GM23338 (cell line): ENCODE measurements around the gene MYO5B. TPM values are rescaled to one million over a fixed set of nuclear protein-coding genes. Genes with fewer than 3 reads are reported as not detected.
"Not testable (repeated sequence)": the region's sequence is repeated elsewhere in the genome, so short reads cannot be mapped to it uniquely, and the experiment has no call there.

Experiments
- ATAC-seq: fragments of 200-7000 bp; cut with Tn5 transposase; 3 replicates; pipeline ENCODE4 v1.9.1; 2020
- DNase-seq: peaks from one replicate; pipeline ENCODE4 v3.0.0-alpha.2; 2015; ENCODE audit warnings: low spot score
- H2AFZ ChIP-seq: fragments of 200-600 bp; sonication (generic); 2 replicates; pipeline ENCODE4 v1.8.0; 2016; ENCODE audit warnings: antibody characterized with exemption, mild to moderate bottlenecking, moderate library complexity
- H3F3A ChIP-seq: fragments of 200-600 bp; sonication (generic); replicated peaks from 2 replicates; pipeline ENCODE4 v1.8.0; 2017; ENCODE audit warnings: antibody characterized with exemption, mixed run types, low read depth
- H3K27ac ChIP-seq: fragments of 200-600 bp; sonication (generic); 2 replicates; pipeline ENCODE4 v1.6.1; 2016; ENCODE audit warnings: low read depth
- H3K27me3 ChIP-seq: fragments of 200-600 bp; sonication (generic); 2 replicates; pipeline ENCODE4 v1.8.0; 2016; ENCODE audit warnings: mild to moderate bottlenecking, mixed run types, moderate library complexity; ENCODE audit not compliant: insufficient read depth
- H3K36me3 ChIP-seq: fragments of 200-600 bp; sonication (generic); 2 replicates; pipeline ENCODE4 v1.8.0; 2016; ENCODE audit warnings: mild to moderate bottlenecking; ENCODE audit not compliant: insufficient read depth
- H3K4me1 ChIP-seq: fragments of 200-600 bp; sonication (generic); 2 replicates; pipeline ENCODE4 v1.8.0; 2016; ENCODE audit warnings: mild to moderate bottlenecking, moderate library complexity; ENCODE audit not compliant: insufficient read depth
- H3K4me2 ChIP-seq: fragments of 200-600 bp; sonication (generic); 2 replicates; pipeline ENCODE4 v1.7.1; 2017; ENCODE audit warnings: mixed run types
- H3K4me3 ChIP-seq: fragments of 200-600 bp; sonication (generic); 2 replicates; pipeline ENCODE4 v1.6.1; 2016; ENCODE audit warnings: mixed run types
- H3K79me2 ChIP-seq: fragments of 200-600 bp; sonication (generic); replicated peaks from 2 replicates; pipeline ENCODE4 v1.8.0; 2017; ENCODE audit warnings: mild to moderate bottlenecking; ENCODE audit not compliant: insufficient read depth
- H3K9me2 ChIP-seq: fragments of 200-600 bp; sonication (generic); 2 replicates; pipeline ENCODE4 v1.8.0; 2017; ENCODE audit not compliant: insufficient read depth
- H4K20me1 ChIP-seq: fragments of 200-600 bp; sonication (generic); replicated peaks from 2 replicates; pipeline ENCODE4 v1.8.0; 2017; ENCODE audit warnings: mild to moderate bottlenecking; ENCODE audit not compliant: insufficient read depth
- H3K27ac Mint-ChIP-seq: 2 replicates; pipeline ENCODE4 v1.8.0; 2020; ENCODE audit warnings: inconsistent platforms, mild to moderate bottlenecking, moderate library complexity, mixed read lengths
- H3K27me3 Mint-ChIP-seq: 3 replicates; pipeline ENCODE4 v1.8.0; 2022; ENCODE audit warnings: low read depth, mild to moderate bottlenecking, moderate library complexity, mixed read lengths, inconsistent platforms; ENCODE audit not compliant: insufficient read depth, poor library complexity
- H3K36me3 Mint-ChIP-seq: 3 replicates; pipeline ENCODE4 v1.8.0; 2021; ENCODE audit warnings: low read depth, mild to moderate bottlenecking, inconsistent platforms, moderate library complexity, mixed read lengths
- H3K4me1 Mint-ChIP-seq: 3 replicates; pipeline ENCODE4 v1.8.0; 2020; ENCODE audit warnings: mild to moderate bottlenecking, inconsistent platforms, mixed read lengths
- H3K4me3 Mint-ChIP-seq: 3 replicates; pipeline ENCODE4 v1.8.0; 2021; ENCODE audit warnings: moderate library complexity, mild to moderate bottlenecking, inconsistent platforms, mixed read lengths
- H3K9me3 Mint-ChIP-seq: 3 replicates; pipeline ENCODE4 v1.8.0; 2020; ENCODE audit warnings: moderate library complexity, mild to moderate bottlenecking, inconsistent platforms, mixed read lengths
- CREB1 ChIP-seq: fragments of 250-450 bp; sonication (Bioruptor Pico); IDR thresholded peaks from 2 replicates; pipeline ENCODE4 v1.5.0; 2020; ENCODE audit warnings: low read depth, mild to moderate bottlenecking, moderate library complexity
- CTCF ChIP-seq, 2 experiments: fragments of 200-600 bp in 1 of 2; sonication (generic) in 1 of 2; conservative IDR thresholded peaks; 2 replicates each; pipeline versions ENCODE4 v1.5.1 to v1.6.1; 2016 to 2017; ENCODE audit warnings: antibody characterized with exemption in 2 of 2, low read depth in 2 of 2, mild to moderate bottlenecking in 2 of 2, moderate library complexity in 1 of 2
- EZH2 ChIP-seq: fragments of 200-600 bp; sonication (generic); IDR thresholded peaks from one replicate; pipeline ENCODE4 v1.8.0; 2017; ENCODE audit warnings: antibody characterized with exemption, mild to moderate bottlenecking, low read depth; ENCODE audit not compliant: unreplicated experiment
- EZH2phosphoT487 ChIP-seq: fragments of 200-600 bp; sonication (generic); IDR thresholded peaks from one replicate; pipeline ENCODE4 v1.8.1; 2018; ENCODE audit warnings: antibody characterized with exemption; ENCODE audit not compliant: unreplicated experiment
- JUNB ChIP-seq: IDR thresholded peaks from one replicate; pipeline ENCODE4 v1.6.1; 2016; ENCODE audit warnings: antibody characterized with exemption; ENCODE audit not compliant: unreplicated experiment
- NANOG ChIP-seq: IDR thresholded peaks from 2 replicates; pipeline ENCODE4 v1.6.1; 2016; ENCODE audit warnings: antibody characterized with exemption, borderline replicate concordance
- STAT1 ChIP-seq: IDR thresholded peaks from one replicate; pipeline ENCODE4 v1.6.1; 2016; ENCODE audit warnings: antibody characterized with exemption; ENCODE audit not compliant: unreplicated experiment
- ZNF114 ChIP-seq: fragments of 250-450 bp; sonication (Bioruptor Pico); IDR thresholded peaks from 2 replicates; pipeline ENCODE4 v1.5.0; 2020; ENCODE audit warnings: mild to moderate bottlenecking, moderate library complexity
- ZNF331 ChIP-seq: fragments of 250-450 bp; sonication (Bioruptor Pico); IDR thresholded peaks from 2 replicates; pipeline ENCODE4 v1.5.0; 2020; ENCODE audit warnings: low read depth, mild to moderate bottlenecking, moderate library complexity
- ZNF462 ChIP-seq: fragments of 250-450 bp; sonication (Bioruptor Pico); IDR thresholded peaks from 2 replicates; pipeline ENCODE4 v1.5.0; 2020; ENCODE audit warnings: mild to moderate bottlenecking, moderate library complexity
- polyA plus RNA-seq: library from polyadenylated mRNA; unstranded; fragments of >200 nt; fragmentation: Nextera tagmentation; extraction: Ambion mirVana; gene quantifications from 2 replicates; pipeline ENCODE4 v1.2.1, GENCODE V29; 2016
- total RNA-seq: library from RNA; depleted of rRNA; stranded (reverse); fragments of >200 nt; shearing (Covaris generic); gene quantifications from 2 replicates; pipeline ENCODE4 v1.2.3, GENCODE V29; 2014

The MYO5B gene
- total and polyA plus RNA-seq, 2 experiments from 2014 or later: 3.2 to 19.1 TPM

GRCh38 chr18:49789560-49790134 lies 405.3 kb downstream of the MYO5B start:
- not testable (repeated sequence) for H2AFZ ChIP-seq, H3F3A ChIP-seq, H3K4me2 ChIP-seq, H3K4me3 ChIP-seq, H3K4me1 ChIP-seq, DNase-seq, H3K9me3 Mint-ChIP-seq, H3K27me3 ChIP-seq, H3K79me2 ChIP-seq, H4K20me1 ChIP-seq, H3K9me2 ChIP-seq, H3K27ac Mint-ChIP-seq, H3K27me3 Mint-ChIP-seq, H3K4me3 Mint-ChIP-seq, H3K27ac ChIP-seq, H3K4me1 Mint-ChIP-seq, ATAC-seq
- peaks cover 74% of the 10 kb centered on the region for H3K36me3 ChIP-seq
- peaks cover 75% of the 10 kb centered on the region for H3K36me3 Mint-ChIP-seq

GRCh38 chr18:49788327-49788898 lies 406.5 kb downstream of the MYO5B start:
- H3K4me3 ChIP-seq: no peak overlapping the region
- no peak for DNase-seq
- no peak overlapping the region for H2AFZ ChIP-seq
- no peak overlapping the region for H3K27ac Mint-ChIP-seq
- H3K4me1 ChIP-seq: no peaks in the 10 kb centered on the region
- H3F3A ChIP-seq: no peaks in the 10 kb centered on the region
- H3K27me3 Mint-ChIP-seq: no peaks in the 10 kb centered on the region
- no peak for ATAC-seq
- H3K4me3 Mint-ChIP-seq: no peak overlapping the region
- H3K27ac ChIP-seq: no peak overlapping the region
- H3K36me3 Mint-ChIP-seq: peaks cover 78% of the 10 kb centered on the region
- peaks cover 72% of the 10 kb centered on the region for H3K36me3 ChIP-seq
- no peak overlapping the region for H3K4me2 ChIP-seq
- peaks cover 3% of the 10 kb centered on the region for H4K20me1 ChIP-seq
- no peaks in the 10 kb centered on the region for H3K4me1 Mint-ChIP-seq
- no peaks in the 10 kb centered on the region for H3K9me2 ChIP-seq
- H3K79me2 ChIP-seq: no peaks in the 10 kb centered on the region
- no peaks in the 10 kb centered on the region for H3K27me3 ChIP-seq
- no peaks in the 10 kb centered on the region for H3K9me3 Mint-ChIP-seq
- TF ChIP-seq STAT1: no peak
- TF ChIP-seq EZH2phosphoT487: no peak
- no peak for TF ChIP-seq CREB1 (CRISPR knock-in tag)
- TF ChIP-seq EZH2: no peak
- no peak for TF ChIP-seq JUNB
- TF ChIP-seq ZNF331 (CRISPR knock-in tag): no peak
- no peak for TF ChIP-seq ZNF114 (CRISPR knock-in tag)
- no peak for TF ChIP-seq CTCF (conservative IDR thresholded peaks at IDR 0.05; ENCODE audit: low read depth in 2 of 2)
- no peak for TF ChIP-seq ZNF462 (CRISPR knock-in tag)
- TF ChIP-seq NANOG: no peak
